Uterus (tissue), 2 donors: ENCODE results near the gene TADA2B.

Experiments
- POLR2A ChIP-seq, 2 donors: fragments of 450-650 bp; IDR thresholded peaks; one replicate each; pipeline ENCODE4 v1.6.1; 2016; ENCODE audit warnings: antibody characterized with exemption in 2 of 2, mild to moderate bottlenecking in 1 of 2, moderate library complexity in 1 of 2
- TF ChIP-seq, protein P1 (sequence below), 4 experiments: fragments of 200-600 bp in 2 of 4; fragments of 450-650 bp in 2 of 4; sonication (generic) in 2 of 4; IDR thresholded peaks; one replicate each; pipeline ENCODE4 v1.5.1; 2016 to 2019; ENCODE audit warnings: antibody characterized with exemption in 4 of 4, mild to moderate bottlenecking in 2 of 4, moderate library complexity in 1 of 4

- TF ChIP-seq, protein P1, sequence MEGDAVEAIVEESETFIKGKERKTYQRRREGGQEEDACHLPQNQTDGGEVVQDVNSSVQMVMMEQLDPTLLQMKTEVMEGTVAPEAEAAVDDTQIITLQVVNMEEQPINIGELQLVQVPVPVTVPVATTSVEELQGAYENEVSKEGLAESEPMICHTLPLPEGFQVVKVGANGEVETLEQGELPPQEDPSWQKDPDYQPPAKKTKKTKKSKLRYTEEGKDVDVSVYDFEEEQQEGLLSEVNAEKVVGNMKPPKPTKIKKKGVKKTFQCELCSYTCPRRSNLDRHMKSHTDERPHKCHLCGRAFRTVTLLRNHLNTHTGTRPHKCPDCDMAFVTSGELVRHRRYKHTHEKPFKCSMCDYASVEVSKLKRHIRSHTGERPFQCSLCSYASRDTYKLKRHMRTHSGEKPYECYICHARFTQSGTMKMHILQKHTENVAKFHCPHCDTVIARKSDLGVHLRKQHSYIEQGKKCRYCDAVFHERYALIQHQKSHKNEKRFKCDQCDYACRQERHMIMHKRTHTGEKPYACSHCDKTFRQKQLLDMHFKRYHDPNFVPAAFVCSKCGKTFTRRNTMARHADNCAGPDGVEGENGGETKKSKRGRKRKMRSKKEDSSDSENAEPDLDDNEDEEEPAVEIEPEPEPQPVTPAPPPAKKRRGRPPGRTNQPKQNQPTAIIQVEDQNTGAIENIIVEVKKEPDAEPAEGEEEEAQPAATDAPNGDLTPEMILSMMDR (IDR thresholded peaks at IDR 0.05): no peak
- TF ChIP-seq POLR2A (IDR thresholded peaks at IDR 0.05): no peak
Observed at GRCh38 chr4:7027284-7027683, 15.9 kb upstream of the TADA2B start.
